SK-N-MC (cell line): ENCODE results near the gene USP49.

Experiments used
- EZH2 ChIP-seq: fragments of 200-600 bp; sonication (generic); IDR thresholded peaks from one replicate; pipeline ENCODE4 v1.6.1; 2017; ENCODE audit warnings: antibody characterized with exemption
- FOXP2 ChIP-seq: optimal IDR thresholded peaks from 2 replicates; pipeline ENCODE3; 2011; ENCODE audit warnings: mild to moderate bottlenecking, moderate library complexity; ENCODE audit not compliant: insufficient read depth; ENCODE audit errors: extremely low read length, control extremely low read depth
- POLR2AphosphoS5 ChIP-seq: IDR thresholded peaks from 2 replicates; pipeline ENCODE4 v1.6.1; 2012; ENCODE audit warnings: mild to moderate bottlenecking, low read depth, low read length, borderline replicate concordance

- TF ChIP-seq POLR2AphosphoS5, result no peak
- no peak for TF ChIP-seq EZH2
- TF ChIP-seq FOXP2, result no peak
These were observed 117.5 kb downstream of the USP49 start for GRCh38 chr6:41777551-41778285.
